ENCODE results near the gene MARK1. TPM values are rescaled to one million over a fixed set of nuclear protein-coding genes. Genes with fewer than 3 reads are reported as not detected.

The MARK1 gene
- total and polyA plus RNA-seq, 9 donors: 1.2 to 8.1 (median 2.8) TPM

- Histone ChIP-seq H3K9me3 (no peaks in the 10 kb centered on the region), H3K27ac (no peak overlapping the region), H3K4me1 (ENCODE audit: insufficient read depth) (no peaks in the 10 kb centered on the region), H3K36me3 (no peaks in the 10 kb centered on the region), H3K27me3 (no peaks in the 10 kb centered on the region), H3K4me3 (no peak overlapping the region)
- DNase-seq: no peak
- TF ChIP-seq EP300 (IDR thresholded peaks at IDR 0.05): no peak
- TF ChIP-seq CTCF (IDR thresholded peaks at IDR 0.05): no peak
- no peak for TF ChIP-seq POLR2A (IDR thresholded peaks at IDR 0.05)
- WGBS, 3 donors: 87 to 91% (median 90%) methylated on average over 2 of the region's 2 CpGs
- intact Hi-C loops (cut with DNase I): no loop called here
Observed at GRCh38 chr1:220514256-220514655, 13.7 kb upstream of the MARK1 start.

DNA sequence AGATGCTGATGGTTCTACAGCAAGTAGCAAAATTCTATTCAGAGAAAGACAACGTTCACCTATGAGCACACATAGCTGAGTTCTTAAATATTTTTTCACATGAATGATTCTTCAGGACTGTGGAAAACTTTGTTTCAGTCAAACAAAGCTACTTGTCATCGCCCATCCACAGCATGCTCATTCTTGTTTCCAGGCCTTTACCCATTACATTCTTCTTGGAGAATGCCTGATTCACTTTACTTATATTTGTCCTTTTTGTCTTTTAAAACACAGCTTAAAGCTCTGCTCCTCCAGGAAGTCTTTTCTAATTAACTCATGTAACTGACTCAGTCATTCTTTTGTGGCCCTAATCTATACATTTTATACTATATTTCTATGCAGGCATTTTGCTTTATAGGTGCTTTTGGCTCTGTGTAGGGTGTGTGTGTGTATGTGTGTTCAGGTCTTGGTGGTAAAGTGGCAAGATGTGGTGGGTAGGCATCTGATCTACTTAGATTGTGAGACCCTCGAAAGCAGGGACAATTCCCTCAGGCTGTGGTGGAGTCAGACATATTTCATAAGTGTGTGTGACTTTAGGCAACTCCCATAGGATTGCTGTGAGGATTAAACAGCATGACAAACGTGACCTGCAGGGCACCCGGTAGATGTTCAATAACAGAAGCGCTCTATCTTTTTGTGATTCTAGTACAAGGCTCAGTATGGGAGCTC lies 11.8 kb upstream of the MARK1 start:
- 75 to 84% (median 78%) methylated on average over 6 of the region's 6 CpGs for WGBS, 3 donors
- no peak overlapping the region for H3K27ac ChIP-seq
- DNase-seq: no peak

DNA sequence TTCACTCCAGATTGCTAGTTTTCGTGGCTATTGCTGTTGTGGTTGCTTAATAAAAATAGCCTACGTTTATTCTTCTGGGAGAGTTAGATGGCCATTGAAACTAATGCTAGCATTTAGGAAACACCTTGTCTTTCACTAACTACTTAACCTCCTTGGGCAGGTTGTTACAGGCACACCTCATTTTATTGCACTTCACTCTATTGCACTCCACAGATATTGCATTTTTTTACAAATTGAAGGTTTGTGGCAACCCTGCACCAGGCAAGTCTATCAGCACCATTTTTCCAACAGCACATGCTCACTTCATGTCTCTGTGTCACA lies 11.3 kb upstream of the MARK1 start:
- H3K4me1 ChIP-seq (ENCODE audit: insufficient read depth): no peaks in the 10 kb centered on the region
- 73 to 88% (median 83%) methylated on average over 2 of the region's 2 CpGs for WGBS, 3 donors
- TF ChIP-seq EP300 (IDR thresholded peaks at IDR 0.05) (no peak), CTCF (IDR thresholded peaks at IDR 0.05) (no peak)
- H3K27ac ChIP-seq: no peak overlapping the region
- no peak overlapping the region for H3K4me3 ChIP-seq
- no peaks in the 10 kb centered on the region for H3K9me3 ChIP-seq
- no peak for DNase-seq
- no peaks in the 10 kb centered on the region for H3K36me3 ChIP-seq
- no peaks in the 10 kb centered on the region for H3K27me3 ChIP-seq
- intact Hi-C loops (cut with DNase I): no loop called here

More for the DNA sequence above, 11.8 kb upstream of the MARK1 start:
- Histone ChIP-seq H3K9me3 (no peaks in the 10 kb centered on the region), H3K4me3 (no peak overlapping the region), H3K36me3 (no peaks in the 10 kb centered on the region), H3K4me1 (ENCODE audit: insufficient read depth) (no peaks in the 10 kb centered on the region), H3K27me3 (no peaks in the 10 kb centered on the region)
- TF ChIP-seq POLR2A (IDR thresholded peaks at IDR 0.05) (no peak), CTCF (IDR thresholded peaks at IDR 0.05) (no peak), EP300 (IDR thresholded peaks at IDR 0.05) (no peak)
- intact Hi-C loops (cut with DNase I): no loop called here

GRCh38 chr1:220521778-220522177 lies 6.2 kb upstream of the MARK1 start:
- intact Hi-C loops (cut with DNase I): no loop called here
- Histone ChIP-seq H3K4me1 (ENCODE audit: insufficient read depth) (no peaks in the 10 kb centered on the region), H3K4me3 (no peak overlapping the region), H3K27me3 (no peaks in the 10 kb centered on the region), H3K27ac (no peak overlapping the region), H3K36me3 (no peaks in the 10 kb centered on the region), H3K9me3 (no peaks in the 10 kb centered on the region)
- no peak for DNase-seq
- 80 to 88% (median 81%) methylated on average over 1 of the region's 1 CpG for WGBS, 3 donors
- TF ChIP-seq CTCF (IDR thresholded peaks at IDR 0.05) (no peak), EP300 (IDR thresholded peaks at IDR 0.05) (no peak), POLR2A (IDR thresholded peaks at IDR 0.05) (no peak)

Data from ovary (tissue), 9 donors.